Bronchial epithelial cell (primary cell): ENCODE results near the gene CYP2R1. TPM values are rescaled to one million over a fixed set of nuclear protein-coding genes. Genes with fewer than 3 reads are reported as not detected.
A peak's percentile ranks its signal among the peaks of the same experiment; 100 is the strongest.

Experiments used
- DNase-seq: peaks from one replicate; pipeline ENCODE4 v3.0.0-alpha.2; 2010; ENCODE audit warnings: low read depth
- FAIRE-seq: peaks from 2 replicates; lab custom pipeline; 2011; peaks lifted over from hg19 to GRCh38; lab: Jason Lieb, UNC
- H3K27me3 ChIP-seq: 2 replicates; pipeline ENCODE4 v1.5.1; 2011; ENCODE audit warnings: low read length; ENCODE audit not compliant: control insufficient read depth, insufficient read depth
- H3K36me3 ChIP-seq: 2 replicates; pipeline ENCODE4 v1.5.1; 2011; ENCODE audit warnings: low read length; ENCODE audit not compliant: control insufficient read depth, insufficient read depth
- H3K4me3 ChIP-seq: 2 replicates; pipeline ENCODE4 v1.5.1; 2011; ENCODE audit warnings: mild to moderate bottlenecking, low read depth, low read length, control low read depth
- total RNA-seq: library from RNA; depleted of rRNA; stranded (reverse); fragments of >200 nt; gene quantifications from 2 replicates; pipeline ENCODE4 v1.2.1, GENCODE V29; 2014
- TF ChIP-seq, protein P1 (sequence below): IDR thresholded peaks from 2 replicates; pipeline ENCODE4 v1.5.1; 2011; ENCODE audit warnings: mild to moderate bottlenecking, moderate library complexity, low read length, control low read depth, inconsistent platforms; ENCODE audit not compliant: insufficient read depth, severe bottlenecking

CYP2R1 gene
- total RNA-seq, 1 donor from 2014 or later: 24.7 TPM

- no peak for FAIRE-seq
Measured at GRCh38 chr11:14907411-14908213, 15.6 kb upstream of the CYP2R1 start.

DNA sequence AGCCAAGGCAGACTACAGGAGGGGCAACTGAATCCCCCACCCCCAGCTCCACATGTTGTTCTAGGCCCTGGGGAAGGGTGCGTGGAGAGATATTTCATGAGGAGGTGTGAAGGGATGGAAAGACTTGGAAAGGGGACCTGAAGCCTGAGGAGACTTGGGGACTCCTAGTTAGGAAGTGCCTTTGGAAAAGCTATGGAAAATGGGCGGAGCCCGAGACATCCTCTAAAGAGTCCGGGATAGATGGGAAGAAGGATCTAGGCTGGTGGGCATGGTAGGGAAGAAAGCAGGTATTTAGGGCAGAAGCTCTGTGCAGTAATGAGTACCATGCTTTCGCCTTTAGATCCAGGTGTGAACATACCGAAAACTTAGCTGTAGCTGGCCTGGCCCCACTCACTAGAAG lies 15.0 kb upstream of the CYP2R1 start:
- TF ChIP-seq, protein P1, sequence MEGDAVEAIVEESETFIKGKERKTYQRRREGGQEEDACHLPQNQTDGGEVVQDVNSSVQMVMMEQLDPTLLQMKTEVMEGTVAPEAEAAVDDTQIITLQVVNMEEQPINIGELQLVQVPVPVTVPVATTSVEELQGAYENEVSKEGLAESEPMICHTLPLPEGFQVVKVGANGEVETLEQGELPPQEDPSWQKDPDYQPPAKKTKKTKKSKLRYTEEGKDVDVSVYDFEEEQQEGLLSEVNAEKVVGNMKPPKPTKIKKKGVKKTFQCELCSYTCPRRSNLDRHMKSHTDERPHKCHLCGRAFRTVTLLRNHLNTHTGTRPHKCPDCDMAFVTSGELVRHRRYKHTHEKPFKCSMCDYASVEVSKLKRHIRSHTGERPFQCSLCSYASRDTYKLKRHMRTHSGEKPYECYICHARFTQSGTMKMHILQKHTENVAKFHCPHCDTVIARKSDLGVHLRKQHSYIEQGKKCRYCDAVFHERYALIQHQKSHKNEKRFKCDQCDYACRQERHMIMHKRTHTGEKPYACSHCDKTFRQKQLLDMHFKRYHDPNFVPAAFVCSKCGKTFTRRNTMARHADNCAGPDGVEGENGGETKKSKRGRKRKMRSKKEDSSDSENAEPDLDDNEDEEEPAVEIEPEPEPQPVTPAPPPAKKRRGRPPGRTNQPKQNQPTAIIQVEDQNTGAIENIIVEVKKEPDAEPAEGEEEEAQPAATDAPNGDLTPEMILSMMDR: no peak
- H3K27me3 ChIP-seq: peaks cover 4% of the 10 kb centered on the region
- no peak overlapping the region for H3K4me3 ChIP-seq
- H3K36me3 ChIP-seq: no peaks in the 10 kb centered on the region
- FAIRE-seq (no peak), DNase-seq (no peak)

More at GRCh38 chr11:14907411-14908213, 15.6 kb upstream of the CYP2R1 start:
- Histone ChIP-seq H3K4me3 (no peak overlapping the region), H3K27me3 (peaks cover 4% of the 10 kb centered on the region), H3K36me3 (no peaks in the 10 kb centered on the region)
- TF ChIP-seq, protein P1: peak; percentile 88
- DNase-seq: no peak

DNA sequence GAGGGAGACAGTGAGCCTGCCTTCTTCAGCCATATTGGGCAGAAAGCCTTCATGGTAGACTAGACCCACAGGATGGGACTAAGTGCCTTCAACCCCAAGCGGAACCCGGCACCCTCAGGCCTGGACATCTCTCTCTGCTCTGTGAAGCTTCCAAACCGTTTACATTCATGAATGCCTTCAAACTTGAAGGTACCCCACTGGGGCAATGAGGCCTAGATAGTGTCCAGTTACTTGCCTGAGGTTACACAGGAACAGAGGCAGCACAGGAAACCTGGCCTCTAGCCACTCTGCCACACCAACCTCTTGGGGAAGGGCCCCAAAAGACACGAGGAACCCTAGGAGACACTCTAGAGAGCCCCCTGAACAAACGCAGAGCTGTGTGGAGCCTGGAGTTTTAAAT lies 14.5 kb upstream of the CYP2R1 start:
- TF ChIP-seq, protein P1: no peak
- Histone ChIP-seq H3K4me3 (no peak overlapping the region), H3K36me3 (no peaks in the 10 kb centered on the region), H3K27me3 (peaks cover 4% of the 10 kb centered on the region)
- DNase-seq (no peak), FAIRE-seq (no peak)

DNA sequence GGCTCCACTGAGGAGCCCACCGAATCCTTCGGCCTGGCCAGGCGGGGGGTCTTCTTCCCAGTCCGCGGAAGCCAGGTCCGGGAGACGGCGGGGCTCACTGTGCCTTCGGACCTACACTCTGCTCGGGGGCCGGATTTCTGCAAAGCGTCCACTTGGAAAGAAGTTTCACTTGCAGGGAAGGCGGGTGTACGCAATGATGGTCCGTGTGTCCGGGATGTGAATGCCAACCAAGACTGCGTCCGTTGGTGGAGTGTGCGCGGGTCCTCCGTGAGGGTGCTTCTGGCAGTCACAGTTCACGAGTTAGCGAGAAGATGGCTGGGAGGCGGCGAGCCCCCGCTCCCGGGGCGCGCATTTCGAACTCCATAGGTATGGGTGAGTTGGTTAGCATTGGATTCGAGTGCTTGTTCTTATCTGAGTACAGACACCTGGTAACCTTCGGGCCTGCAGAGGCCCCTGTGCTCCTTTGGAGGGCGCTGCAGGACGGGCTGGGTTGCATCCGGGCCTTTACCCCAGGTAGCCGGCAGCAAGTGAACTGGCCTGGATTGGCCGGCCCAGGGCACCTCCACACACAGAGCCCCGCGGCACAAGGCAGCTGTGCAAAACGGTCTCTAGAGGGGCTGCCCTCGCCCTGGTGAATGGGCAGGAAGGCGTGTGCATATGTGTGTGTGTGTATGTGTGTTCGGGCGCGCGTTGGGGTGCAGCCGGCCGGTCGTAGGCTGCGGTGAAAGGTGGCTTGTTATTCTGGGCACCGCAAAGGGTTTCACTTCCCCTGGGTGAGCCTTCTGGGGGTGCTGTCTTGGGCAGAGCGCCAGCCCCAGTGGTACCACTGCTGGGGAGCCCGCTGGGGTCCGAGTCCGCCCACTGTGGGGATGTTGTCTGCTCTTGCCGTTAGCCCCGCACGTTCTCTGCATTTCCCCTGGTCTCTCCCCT lies 13.3 kb upstream of the CYP2R1 start:
- Histone ChIP-seq H3K4me3 (peak overlapping the region; percentile 29), H3K27me3 (peaks cover 4% of the 10 kb centered on the region), H3K36me3 (no peaks in the 10 kb centered on the region)
- DNase-seq (no peak), FAIRE-seq (no peak)
- TF ChIP-seq, protein P1: peak; percentile 35

DNA sequence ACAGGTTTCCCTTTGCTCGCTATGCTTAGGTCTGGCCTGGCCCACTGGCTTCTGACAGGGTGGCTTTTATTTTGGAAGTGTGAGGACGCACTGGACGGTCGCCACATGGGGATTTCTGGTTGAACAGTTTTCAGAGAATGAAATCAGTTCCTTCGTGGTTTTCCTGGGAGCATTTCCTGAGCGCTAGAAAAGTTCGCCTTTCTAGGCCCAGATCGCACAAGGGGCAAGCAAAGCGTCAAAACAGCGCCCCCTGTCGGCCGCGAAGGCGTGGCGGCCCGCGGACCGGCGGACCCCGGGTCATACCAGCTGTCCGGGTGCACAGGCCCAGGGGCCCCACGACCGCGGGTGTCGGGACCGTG lies 12.7 kb upstream of the CYP2R1 start:
- FAIRE-seq (no peak), DNase-seq (no peak)
- H3K4me3 ChIP-seq: peak overlapping the region; percentile 29

More for the DNA sequence above, 12.7 kb upstream of the CYP2R1 start:
- Histone ChIP-seq H3K36me3 (no peaks in the 10 kb centered on the region), H3K27me3 (peaks cover 4% of the 10 kb centered on the region)
- TF ChIP-seq, protein P1: peak; percentile 93
